GM21447 (cell line): ENCODE measurements around the gene TMEM130.
A peak's percentile ranks its signal among the peaks of the same experiment; 100 is the strongest.
"Not testable (repeated sequence)": the region's sequence is repeated elsewhere in the genome, so short reads cannot be mapped to it uniquely, and the experiment has no call there.

ENCODE experiments used
- ATAC-seq: cut with Tn5 transposase; IDR thresholded peaks from one replicate; pipeline ENCODE4 v1.9.1; 2021; ENCODE audit not compliant: unreplicated experiment

Gene TMEM130

DNA sequence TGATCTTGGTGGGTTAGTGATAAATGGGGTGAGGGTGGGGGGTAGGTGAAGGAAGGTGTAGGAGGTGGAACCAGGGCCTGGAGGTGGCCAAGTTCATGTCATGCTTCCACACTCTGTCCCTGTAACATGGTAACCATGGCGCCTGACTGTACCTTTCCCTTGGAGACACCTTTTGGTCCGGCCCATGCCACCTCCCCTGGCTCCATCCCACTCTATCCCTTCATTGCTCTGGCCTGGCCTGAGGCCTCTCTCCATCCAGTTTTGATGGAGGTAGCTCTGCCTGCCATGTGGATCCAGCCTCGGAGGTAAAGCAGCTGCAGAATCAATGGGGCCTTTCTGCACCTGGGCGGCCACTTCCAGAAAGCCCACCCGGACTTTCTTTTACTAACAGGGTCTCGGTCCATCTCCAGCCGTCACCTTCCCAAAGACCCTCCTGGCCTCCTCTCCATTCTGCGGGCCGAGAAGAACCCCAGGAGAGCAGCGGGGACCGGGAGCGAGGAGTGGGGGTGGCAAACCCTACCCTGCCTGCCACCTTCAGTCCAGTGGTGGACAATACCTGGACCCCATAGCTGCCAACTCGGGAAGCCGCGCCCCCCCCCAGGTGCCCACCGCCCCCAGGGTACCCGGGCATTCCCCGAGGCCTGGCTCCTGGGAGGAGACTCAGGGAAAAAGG lies 8.0 kb upstream of the TMEM130 start:
- no peak for ATAC-seq

DNA sequence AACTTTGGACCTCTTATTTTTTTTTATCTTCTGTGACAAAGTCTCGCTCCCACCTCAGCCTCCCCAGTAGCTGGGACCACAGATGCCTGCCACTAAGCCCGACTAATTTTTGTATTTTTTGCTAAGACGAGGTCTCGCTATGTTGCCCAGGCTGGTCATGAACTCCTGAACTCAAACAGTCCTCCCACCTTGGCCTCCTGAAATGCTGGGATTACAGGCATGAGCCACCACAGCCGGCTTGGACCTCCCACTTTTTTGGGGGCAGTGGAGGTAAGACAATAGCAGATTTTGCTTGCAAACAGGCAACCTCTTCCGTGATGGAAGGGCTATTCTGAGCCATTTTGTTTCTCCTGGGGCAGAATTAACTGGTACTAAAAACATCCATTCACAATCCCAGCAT lies 7.3 kb upstream of the TMEM130 start:
- ATAC-seq: no peak

GRCh38 chr7:98875501-98875900 lies 5.7 kb upstream of the TMEM130 start:
- no peak for ATAC-seq

DNA sequence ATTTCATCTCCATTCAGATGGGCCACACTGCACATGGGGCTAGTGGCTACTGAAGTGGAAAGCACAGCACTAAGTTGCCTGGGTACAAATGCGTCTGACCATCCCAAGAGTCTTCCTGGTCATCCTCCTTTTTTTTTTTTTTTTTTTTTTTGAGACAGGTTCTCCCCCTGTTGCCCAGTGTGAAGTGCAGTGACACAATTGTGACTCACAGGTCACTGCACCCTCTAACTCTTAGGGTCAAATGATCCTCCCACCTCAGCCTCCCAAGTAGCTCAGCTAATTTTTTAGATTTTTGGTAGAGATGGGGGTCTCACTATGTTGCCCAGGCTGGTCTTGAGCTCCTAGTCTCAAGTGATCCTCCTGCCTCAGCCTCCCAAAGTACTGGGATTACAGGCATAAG lies 5.1 kb upstream of the TMEM130 start:
- ATAC-seq: no peak

DNA sequence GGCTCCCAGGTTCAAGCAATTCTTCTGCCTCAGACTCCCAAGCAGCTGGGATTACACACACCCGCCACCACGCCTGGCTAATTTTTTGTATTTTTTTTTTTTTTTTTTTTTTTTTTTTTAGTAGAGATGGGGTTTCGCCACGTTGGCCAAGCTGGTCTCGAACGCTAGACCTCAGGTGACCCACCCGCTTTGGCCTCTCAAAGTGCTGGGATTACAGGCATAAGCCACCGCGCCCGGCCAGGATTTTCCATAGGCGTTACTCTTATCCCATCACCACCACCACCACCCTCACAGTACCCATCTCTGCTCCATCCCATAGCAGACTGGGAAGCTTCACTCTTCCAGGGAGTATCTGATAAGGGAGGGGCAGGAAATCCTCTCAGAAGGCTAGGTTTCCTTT lies 3.8 kb upstream of the TMEM130 start:
- not testable (repeated sequence) for ATAC-seq

- ATAC-seq: no peak
These were observed 2.6 kb upstream of the TMEM130 start for GRCh38 chr7:98872328-98872924.

GRCh38 chr7:98870807-98871491 lies 1.1 kb upstream of the TMEM130 start:
- no peak for ATAC-seq

DNA sequence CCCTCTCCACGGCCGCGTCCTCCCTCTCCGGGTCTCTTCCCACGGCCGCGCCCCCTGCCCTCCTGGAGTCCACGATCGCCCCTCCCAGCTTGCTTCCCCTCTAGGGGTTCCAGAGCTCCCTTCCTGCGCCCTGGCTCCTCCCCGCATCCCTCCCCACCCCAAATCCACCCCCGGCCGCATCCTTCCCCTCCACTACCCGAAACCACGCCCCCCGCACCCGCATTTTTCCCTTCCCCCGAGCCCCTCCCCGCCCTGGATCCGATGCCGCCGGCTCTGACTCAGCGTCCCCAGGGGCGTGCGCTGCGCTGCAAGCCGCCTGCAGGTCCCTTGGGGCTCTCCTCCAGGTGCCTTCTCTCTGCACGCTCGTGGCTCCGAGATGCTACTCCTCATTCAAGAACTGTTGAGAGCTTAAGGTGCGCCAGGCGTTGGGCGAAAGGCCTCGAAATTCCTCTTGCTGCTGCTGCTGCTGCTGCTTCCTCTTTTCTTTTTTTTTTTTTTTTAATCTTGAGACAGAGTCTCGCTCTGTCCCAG lies 372 bp upstream of the TMEM130 start:
- ATAC-seq: peak; percentile 87

DNA sequence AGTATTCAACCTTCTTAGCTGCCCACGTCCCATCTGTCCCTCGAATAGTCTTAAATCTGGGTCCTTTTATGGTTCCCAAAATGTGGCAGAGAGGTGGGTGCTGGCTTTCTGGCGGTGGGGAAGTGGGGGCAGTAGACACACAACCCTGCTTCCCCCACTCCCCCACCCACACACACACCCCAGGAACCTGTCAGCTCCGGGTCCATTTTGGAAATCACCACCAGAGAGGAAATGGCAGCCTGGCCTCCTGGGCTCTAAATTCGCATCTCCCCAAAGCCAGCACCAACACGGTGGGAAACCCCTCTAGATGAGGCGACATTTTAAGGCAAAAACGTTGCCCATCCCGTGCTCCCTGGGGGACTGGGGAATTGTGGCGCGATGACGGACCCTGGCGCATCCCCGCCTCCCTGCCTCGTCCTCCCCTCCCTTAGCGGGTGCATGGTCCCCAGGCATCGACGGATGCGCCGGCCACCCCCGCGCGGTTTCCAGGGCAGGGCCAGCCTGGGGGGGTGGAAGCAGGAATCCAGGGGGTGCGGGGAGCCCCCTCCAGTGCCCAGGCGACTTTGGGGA lies 702 bp downstream of the TMEM130 start:
- ATAC-seq: no peak

- ATAC-seq: no peak
These were observed 1.4 kb downstream of the TMEM130 start for GRCh38 chr7:98868450-98868849.

DNA sequence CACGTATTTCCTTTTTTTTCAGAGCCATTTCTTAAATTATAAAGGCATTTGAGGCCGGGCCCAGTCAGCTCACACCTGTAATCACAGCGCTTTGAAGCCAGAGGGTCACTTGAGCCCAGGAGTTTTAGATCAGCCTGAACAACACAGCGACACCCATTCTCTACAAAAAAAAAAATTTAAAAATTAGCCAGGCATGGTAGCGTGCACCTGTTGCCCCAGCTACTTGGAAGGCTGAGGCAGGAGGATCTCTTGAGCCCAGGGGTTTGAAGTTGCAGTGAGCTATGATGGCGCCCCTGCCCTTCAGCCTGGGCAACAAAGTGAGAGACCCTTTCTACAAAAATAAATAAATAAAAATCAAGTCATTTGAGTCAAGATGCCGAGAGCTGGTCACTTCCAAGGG lies 3.0 kb downstream of the TMEM130 start:
- ATAC-seq: no peak

GRCh38 chr7:98866351-98866750 lies 3.5 kb downstream of the TMEM130 start:
- ATAC-seq: no peak

- no peak for ATAC-seq
These were observed 4.9 kb downstream of the TMEM130 start for GRCh38 chr7:98864731-98865453.

GRCh38 chr7:98863601-98864000 lies 6.2 kb downstream of the TMEM130 start:
- no peak for ATAC-seq

DNA sequence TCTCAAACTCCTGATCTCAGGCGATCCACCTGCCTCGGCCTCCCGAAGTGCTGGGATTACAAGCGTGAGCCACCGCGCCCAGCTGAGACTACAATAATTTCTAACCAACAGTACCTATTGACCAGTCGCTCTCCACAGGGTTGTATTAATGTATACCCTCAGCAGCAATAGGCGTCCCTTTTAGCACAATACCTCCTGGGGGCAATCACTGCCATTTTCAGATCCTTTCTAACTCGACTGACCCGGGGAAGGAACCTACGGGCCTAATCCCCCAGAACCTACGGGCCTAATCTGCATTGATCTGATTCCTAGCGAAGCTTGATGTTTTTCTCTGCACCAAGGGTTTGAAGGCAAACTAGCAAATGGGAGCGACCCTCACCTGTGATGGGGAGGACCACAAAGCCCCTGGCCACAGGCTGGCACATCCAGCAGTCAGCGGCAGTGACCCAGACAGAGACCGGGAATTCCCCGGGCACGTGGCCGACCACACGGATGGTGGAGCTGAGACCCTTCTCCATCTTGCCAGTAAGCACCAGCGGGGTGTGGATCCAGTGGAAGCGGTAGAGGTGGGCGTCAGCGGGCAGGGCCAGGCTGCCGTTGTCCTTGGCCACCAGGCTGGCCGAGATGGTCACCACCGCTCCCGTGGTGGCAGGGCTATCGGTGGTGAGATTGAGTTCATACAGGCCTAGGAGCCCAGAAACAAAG lies 6.9 kb downstream of the TMEM130 start:
- no peak for ATAC-seq

DNA sequence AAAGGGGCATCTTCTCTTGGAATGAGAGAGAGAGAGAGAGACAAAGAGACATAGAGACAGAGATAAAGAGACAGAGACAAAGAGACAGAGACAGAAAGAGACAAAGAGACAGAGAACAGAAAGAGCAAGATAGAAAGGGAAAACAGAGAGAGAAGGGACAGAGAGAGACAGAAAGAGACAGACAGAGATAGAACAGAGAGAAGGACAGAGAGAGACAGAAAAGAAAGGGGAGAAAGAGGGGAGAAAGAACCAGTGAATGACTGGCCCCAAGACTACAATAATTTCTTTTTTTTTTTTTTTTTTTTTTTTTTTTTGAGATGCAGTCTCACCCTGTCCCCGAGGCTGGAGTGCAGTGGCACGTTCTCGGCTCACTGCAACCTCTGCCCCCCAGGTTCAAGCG lies 7.6 kb downstream of the TMEM130 start:
- no peak for ATAC-seq

DNA sequence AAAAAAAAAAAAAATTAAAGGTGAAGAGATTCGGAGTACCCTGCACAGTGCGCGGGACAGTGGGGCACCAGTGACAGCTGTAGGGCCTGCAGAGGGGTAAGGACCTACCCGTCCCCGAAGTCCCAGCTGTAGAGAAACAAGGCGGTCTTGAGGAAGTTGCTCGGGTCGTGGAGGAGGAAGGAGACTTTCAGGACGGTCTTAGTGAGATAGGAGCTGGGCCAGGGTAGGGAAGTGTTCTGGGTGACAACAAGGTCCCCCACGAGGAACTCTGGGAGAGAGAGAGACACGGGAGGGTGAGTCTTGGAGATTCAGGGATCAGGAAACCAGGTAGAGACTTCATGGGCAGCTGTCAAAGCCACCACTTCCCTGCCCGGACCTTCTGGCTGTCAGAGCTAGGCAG lies 9.7 kb downstream of the TMEM130 start:
- no peak for ATAC-seq

DNA sequence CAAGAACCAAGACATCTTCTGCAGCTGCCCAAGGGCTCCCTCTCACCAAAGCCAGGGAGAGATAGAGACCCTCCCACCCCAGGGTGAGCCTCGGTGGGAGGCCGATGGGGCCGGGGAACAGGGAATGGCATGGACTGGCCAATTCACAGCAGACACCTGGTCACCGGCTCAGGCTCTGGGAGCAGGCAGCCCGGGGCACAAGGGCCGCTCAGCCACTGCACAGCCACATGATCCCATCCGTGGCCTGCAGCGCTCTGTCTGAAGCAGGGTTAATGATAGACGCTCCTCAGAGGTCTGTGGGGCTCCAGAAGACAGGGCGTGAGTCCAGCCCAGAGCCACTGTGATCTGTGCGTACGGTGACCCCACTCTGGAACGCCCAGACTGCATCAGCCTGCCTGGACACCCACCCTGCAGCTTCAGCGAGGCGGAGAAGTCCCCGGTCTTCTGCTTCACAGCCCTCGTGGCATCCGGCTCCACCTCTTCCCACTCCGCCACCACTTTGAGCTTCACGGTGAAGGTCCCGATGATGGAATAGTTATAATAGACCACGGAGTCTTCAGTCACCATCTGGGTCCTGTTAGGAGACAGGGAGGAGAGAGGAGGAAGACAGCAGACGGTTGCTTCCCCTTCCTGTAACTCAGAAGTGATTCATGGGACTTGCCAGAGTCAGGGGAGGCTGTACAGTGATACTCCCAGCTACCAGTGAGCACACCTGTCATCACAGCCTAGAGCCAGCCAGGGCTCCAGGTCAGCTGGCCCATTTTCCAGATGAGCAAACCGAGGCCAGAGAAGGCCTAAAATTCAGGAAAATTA lies 14.0 kb downstream of the TMEM130 start:
- ATAC-seq: no peak

DNA sequence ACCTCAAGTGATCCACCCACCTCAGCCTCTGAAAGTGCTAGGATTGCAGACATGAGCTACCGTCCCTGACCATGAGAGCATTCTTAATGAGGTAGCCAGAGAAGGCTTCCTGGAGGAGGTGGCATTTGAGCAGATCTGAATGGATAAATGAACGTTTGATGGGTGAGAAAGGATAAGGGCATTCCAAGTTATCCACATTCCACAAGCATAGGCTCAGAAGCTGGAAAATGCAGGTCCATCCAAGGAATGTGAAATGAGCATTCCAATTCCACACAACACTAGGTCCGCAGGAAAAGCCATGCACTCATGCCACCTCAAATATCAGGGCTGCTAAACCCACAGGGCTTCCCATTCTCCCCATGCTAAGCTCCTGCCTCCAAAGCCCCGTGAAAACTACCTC lies 17.0 kb downstream of the TMEM130 start:
- ATAC-seq: no peak

GRCh38 chr7:98848918-98849317 lies 20.9 kb downstream of the TMEM130 start:
- no peak for ATAC-seq
